Neural crest cell (in vitro differentiated cells): ENCODE results near the gene ZNF286A. TPM values are rescaled to one million over a fixed set of nuclear protein-coding genes. Genes with fewer than 3 reads are reported as not detected.
"Not testable (repeated sequence)": the region's sequence is repeated elsewhere in the genome, so short reads cannot be mapped to it uniquely, and the experiment has no call there.

Experiments
- DNase-seq: peaks from one replicate; pipeline ENCODE4 v3.0.0; 2021; ENCODE audit warnings: low read depth, mixed read lengths, low spot score
- H3K27ac Mint-ChIP-seq: one replicate; pipeline ENCODE4 v1.8.0; 2021; ENCODE audit warnings: mild to moderate bottlenecking, mixed read lengths; ENCODE audit not compliant: unreplicated experiment
- H3K27me3 Mint-ChIP-seq: 2 replicates; pipeline ENCODE4 v1.8.0; 2021; ENCODE audit warnings: low read depth, mild to moderate bottlenecking, mixed read lengths
- H3K36me3 Mint-ChIP-seq: 2 replicates; pipeline ENCODE4 v1.8.0; 2021; ENCODE audit warnings: low read depth, mild to moderate bottlenecking, mixed read lengths
- H3K4me1 Mint-ChIP-seq: 2 replicates; pipeline ENCODE4 v1.8.0; 2021; ENCODE audit warnings: mixed read lengths
- H3K4me3 Mint-ChIP-seq: one replicate; pipeline ENCODE4 v1.8.0; 2021; ENCODE audit warnings: mild to moderate bottlenecking, mixed read lengths
- H3K9me3 Mint-ChIP-seq: 2 replicates; pipeline ENCODE4 v1.8.0; 2021; ENCODE audit warnings: mixed read lengths
- total RNA-seq: library from RNA; stranded (reverse); gene quantifications from 2 replicates; pipeline ENCODE4 v1.2.1, GENCODE V29; 2021
- TF ChIP-seq, protein P1 (sequence below): fragments of 200-600 bp; sonication (generic); conservative IDR thresholded peaks from 2 replicates; pipeline ENCODE4 v1.5.0; 2021; ENCODE audit warnings: antibody characterized with exemption, mild to moderate bottlenecking

The ZNF286A gene
- total RNA-seq, 1 donor from 2014 or later = 128 TPM

DNA sequence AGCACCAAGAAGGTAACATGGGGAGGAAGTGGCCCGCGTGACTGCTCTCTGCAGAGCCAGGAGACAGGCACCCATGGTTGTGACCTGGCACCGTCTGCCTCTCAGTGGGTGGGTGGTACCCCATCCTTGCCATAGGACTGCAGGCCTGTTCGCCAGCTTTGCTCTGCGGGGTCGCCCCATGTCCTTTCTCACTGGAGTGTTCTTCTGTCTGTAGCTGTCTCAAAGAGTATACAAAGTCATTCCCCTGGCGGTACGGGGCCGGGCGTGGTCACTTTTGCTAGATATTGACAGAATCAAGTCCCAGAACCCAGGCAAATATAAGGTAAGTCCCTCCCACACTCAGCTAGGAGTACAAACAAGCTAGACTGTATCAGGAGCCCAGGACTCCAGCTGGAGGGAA is 38.5 kb downstream of the ZNF286A start:
- Mint-ChIP-seq H3K4me1 (no peaks in the 10 kb centered on the region), H3K36me3 (no peaks in the 10 kb centered on the region), H3K4me3 (no peak overlapping the region), H3K27ac (no peak overlapping the region), H3K9me3 (no peaks in the 10 kb centered on the region), H3K27me3 (no peaks in the 10 kb centered on the region)
- DNase-seq = no peak
- TF ChIP-seq, protein P1, sequence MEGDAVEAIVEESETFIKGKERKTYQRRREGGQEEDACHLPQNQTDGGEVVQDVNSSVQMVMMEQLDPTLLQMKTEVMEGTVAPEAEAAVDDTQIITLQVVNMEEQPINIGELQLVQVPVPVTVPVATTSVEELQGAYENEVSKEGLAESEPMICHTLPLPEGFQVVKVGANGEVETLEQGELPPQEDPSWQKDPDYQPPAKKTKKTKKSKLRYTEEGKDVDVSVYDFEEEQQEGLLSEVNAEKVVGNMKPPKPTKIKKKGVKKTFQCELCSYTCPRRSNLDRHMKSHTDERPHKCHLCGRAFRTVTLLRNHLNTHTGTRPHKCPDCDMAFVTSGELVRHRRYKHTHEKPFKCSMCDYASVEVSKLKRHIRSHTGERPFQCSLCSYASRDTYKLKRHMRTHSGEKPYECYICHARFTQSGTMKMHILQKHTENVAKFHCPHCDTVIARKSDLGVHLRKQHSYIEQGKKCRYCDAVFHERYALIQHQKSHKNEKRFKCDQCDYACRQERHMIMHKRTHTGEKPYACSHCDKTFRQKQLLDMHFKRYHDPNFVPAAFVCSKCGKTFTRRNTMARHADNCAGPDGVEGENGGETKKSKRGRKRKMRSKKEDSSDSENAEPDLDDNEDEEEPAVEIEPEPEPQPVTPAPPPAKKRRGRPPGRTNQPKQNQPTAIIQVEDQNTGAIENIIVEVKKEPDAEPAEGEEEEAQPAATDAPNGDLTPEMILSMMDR = no peak

DNA sequence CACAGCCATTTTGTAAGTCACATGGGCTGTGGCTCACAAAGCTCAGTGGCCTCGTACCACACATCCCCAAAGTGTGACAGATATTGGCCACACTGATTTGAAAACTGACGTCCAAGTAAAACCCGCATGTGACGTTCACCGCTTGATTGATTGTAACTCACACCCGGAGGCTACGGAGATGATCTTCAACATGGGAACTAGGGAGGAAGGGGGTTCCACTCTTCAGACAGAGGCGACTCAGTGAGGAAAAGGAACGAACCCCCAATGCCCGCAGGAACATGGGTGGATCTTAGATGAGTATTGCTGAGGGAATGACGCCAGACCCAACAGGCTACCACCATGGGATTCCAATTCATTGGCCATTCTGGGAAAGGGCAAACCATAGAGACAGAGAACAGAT is 39.7 kb downstream of the ZNF286A start:
- H3K4me1 Mint-ChIP-seq, H3K4me3 Mint-ChIP-seq, H3K36me3 Mint-ChIP-seq, H3K27ac Mint-ChIP-seq, H3K9me3 Mint-ChIP-seq, DNase-seq, H3K27me3 Mint-ChIP-seq: not testable (repeated sequence)

DNA sequence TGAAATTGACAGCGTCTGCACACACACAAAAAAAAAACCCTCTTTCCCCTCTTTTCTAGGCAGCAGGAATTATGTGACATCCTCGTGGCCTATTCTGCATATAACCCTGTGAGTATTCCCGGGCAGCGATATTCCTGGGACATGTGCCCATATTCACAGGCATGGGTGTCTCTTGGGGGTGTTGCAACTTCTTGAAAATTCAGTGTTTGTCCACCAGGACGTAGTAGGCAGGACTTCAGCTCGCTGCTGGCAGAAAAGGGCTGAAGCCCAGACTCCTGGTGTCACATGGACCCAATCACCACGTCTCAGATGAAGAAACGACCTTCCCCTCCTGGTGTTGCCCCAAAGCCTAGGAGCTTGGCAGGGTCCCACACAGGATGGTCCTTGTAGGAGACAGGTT is 40.5 kb downstream of the ZNF286A start:
- H3K27me3 Mint-ChIP-seq, DNase-seq, H3K4me1 Mint-ChIP-seq, H3K4me3 Mint-ChIP-seq, H3K9me3 Mint-ChIP-seq, H3K27ac Mint-ChIP-seq, H3K36me3 Mint-ChIP-seq: not testable (repeated sequence)

DNA sequence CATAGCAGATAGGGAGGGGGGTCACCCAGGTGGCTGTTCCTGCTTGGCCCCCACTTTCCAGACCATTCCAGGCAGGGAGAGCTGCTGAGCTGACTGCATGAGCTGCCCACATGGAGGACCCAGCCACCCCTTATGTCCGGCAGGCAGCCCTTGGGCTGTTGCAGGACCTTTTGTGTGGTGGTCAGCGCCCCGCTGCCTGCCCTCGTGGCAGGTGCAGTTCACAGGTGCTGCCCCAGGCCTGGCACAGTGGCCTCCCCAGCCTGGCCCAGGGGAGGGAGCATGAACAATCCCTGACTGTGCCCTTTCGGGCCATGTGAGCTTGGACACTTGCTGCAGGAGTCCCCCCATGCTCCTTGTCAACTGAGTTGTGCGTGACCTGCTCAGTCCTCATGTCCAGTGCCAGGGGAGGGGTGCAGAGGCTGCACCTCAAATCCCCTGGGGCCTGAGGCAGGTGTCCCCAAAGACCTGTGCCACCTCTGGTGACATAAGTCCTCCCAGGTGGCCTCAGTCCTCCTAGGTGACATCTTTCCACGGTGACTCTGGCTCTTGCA is 41.1 kb downstream of the ZNF286A start:
- Mint-ChIP-seq H3K27ac (no peak overlapping the region), H3K36me3 (no peaks in the 10 kb centered on the region), H3K4me3 (no peak overlapping the region), H3K9me3 (no peaks in the 10 kb centered on the region), H3K4me1 (no peaks in the 10 kb centered on the region), H3K27me3 (no peaks in the 10 kb centered on the region)
- no peak for DNase-seq
- TF ChIP-seq, protein P1 = no peak

DNA sequence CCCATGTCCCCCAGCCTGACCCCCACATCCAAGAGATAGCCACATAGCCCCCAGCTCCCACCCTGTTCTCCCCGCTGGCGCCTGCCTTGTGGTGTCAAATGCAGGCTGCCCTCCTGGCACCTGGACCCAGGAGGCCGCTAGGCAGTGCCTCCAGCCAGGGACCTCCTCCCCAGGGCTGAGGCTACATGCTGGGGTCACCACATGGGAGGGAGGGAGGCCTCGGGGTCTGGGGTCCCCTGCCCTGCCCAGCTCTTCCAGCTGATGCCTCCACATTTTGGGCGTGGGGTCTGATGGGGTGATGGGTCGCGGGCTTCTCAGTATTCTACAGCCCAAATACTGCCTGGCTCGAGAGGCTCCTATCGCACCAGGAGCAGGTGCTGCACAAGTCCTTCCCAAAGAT is 42.1 kb downstream of the ZNF286A start:
- Mint-ChIP-seq H3K4me3 (no peak overlapping the region), H3K27ac (no peak overlapping the region), H3K4me1 (no peaks in the 10 kb centered on the region), H3K9me3 (peaks cover 3% of the 10 kb centered on the region), H3K36me3 (no peaks in the 10 kb centered on the region), H3K27me3 (no peaks in the 10 kb centered on the region)
- DNase-seq = no peak
- TF ChIP-seq, protein P1 = no peak

DNA sequence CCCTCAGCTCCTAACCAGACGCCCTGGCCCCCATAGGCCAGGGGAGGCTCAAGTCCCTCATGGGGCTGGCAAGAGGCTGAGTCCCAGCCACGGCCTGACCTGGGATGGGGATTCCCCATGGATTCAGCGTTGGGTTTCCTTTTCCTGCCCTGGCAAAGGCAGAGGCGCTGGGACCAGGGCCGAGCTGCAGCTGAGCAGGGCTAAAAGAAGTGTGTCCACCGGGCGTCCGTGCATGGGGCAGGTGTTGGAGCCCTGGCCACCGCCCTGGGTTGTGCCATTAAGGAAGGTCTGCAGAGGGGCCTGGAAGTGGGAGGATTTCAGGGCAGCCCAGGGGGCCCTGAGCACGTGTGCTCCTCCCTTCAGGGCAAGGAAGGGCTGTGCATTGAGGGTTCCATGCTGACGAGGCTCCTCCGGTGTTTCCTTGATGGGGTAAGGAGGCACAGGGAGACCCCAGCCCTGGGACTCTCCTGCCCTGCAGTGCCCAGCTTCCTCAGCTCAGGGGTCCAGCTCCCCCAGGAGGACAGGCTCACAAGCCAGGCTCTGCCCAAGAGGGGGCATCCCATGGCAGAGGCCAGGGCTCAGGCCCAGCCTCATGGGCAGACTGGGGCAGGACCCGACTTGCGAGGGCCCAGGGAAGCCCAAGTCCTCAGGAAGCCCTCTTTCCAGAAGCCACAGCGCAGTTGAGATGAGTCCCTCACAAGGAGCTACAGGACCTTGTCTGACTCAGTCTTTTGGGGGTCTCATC is 42.7 kb downstream of the ZNF286A start:
- DNase-seq = no peak
- Mint-ChIP-seq H3K36me3 (no peaks in the 10 kb centered on the region), H3K4me3 (no peak overlapping the region)

More for the DNA sequence above, 42.7 kb downstream of the ZNF286A start:
- Mint-ChIP-seq H3K9me3 (peaks cover 6% of the 10 kb centered on the region), H3K4me1 (no peaks in the 10 kb centered on the region), H3K27me3 (no peaks in the 10 kb centered on the region), H3K27ac (no peak overlapping the region)
- TF ChIP-seq, protein P1 = no peak
